ENCODE data around the gene TRDN. TPM values are rescaled to one million over a fixed set of nuclear protein-coding genes. Genes with fewer than 3 reads are reported as not detected.
"Not testable (repeated sequence)": the region's sequence is repeated elsewhere in the genome, so short reads cannot be mapped to it uniquely, and the experiment has no call there.

TRDN gene
- total RNA-seq, 1 donor from 2014 or later: 370 TPM

DNA sequence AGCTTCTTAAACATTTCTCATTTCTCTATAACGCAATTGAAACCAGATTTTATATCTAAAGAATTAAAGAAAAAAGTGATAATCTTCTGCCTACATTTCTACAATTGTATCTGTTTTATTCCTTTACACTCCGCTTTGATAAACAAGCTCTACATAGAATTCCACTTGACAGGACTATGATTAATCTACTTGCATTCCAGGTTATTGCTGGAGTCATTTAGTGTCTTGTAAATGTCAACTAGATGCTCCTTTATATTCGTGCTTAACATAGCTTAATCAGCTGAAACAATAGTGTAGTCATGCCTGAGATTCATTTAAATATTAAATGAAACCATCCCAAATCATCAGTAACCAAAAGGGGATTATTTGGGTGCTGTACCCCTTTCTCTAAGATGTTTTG, 284.0 kb downstream of the TRDN start:
- ATAC-seq (ENCODE audit: poor library complexity): no peak
- DNase-seq: no peak
- intact Hi-C loops (cut with DNase I): no loop called here

DNA sequence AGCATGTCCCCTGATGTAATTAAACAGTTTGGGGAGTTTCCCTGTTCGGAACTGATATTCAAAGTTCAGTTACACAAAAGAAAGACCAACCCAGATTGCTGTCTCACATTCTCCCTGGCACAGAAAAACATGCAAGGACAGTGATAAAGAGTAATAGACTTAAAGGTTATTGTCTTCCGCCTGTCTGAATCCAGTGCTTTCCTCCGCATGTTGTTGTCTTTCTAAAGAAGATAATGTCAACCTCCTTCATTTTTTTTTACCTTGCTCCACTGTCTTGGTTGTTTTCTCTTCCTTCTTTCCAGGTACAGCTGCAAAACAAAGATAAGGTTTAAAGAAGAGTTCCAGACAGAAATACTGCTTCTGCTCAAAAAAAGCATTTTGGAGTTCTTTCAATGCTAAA, 284.5 kb downstream of the TRDN start:
- intact Hi-C loops (cut with DNase I): no loop called here
- ATAC-seq (ENCODE audit: poor library complexity): no peak

DNA sequence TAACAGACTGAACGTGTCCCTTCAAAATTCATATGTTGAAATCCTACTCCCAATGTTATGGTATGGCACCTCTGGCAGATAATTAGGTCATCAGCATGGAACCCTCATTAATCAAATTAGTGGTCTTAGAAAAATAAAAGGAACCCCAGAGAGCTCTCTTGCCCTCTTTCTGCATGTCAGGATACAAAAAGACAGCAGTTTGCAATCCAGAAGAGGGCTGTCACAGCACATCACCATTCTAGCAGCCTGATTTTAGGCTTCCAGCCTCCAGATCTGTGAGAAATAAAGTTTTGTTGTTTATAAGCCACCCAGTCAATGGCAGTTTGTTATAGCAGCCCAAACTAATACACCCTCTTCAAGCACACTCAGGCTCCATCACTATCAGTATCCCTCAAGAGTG, 292.9 kb downstream of the TRDN start:
- intact Hi-C loops (cut with DNase I): no loop called here
- ATAC-seq (ENCODE audit: poor library complexity) (no peak), DNase-seq (no peak)

More for the DNA sequence above, 284.5 kb downstream of the TRDN start:
- no peak for DNase-seq

DNA sequence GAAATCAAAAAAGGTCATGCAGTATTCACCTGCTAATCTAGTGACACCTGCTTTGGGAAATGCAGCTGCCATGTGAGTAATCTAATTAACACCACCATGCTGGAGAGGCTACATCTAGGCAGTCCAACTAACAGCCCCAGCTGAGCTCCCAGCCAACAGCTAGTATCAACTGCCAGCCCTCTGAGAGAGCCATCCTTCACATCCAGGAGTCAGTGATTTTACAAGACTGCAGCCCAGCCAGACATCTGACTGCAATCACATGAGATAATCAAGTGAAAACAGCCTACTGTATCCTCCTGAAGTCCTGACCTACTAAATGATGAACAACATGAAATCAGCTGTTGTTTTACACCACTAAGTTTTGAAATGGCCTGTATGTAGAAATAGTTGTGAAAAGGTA, 298.4 kb downstream of the TRDN start:
- DNase-seq (no peak), ATAC-seq (ENCODE audit: poor library complexity) (no peak)
- intact Hi-C loops (cut with DNase I): no loop called here

DNA sequence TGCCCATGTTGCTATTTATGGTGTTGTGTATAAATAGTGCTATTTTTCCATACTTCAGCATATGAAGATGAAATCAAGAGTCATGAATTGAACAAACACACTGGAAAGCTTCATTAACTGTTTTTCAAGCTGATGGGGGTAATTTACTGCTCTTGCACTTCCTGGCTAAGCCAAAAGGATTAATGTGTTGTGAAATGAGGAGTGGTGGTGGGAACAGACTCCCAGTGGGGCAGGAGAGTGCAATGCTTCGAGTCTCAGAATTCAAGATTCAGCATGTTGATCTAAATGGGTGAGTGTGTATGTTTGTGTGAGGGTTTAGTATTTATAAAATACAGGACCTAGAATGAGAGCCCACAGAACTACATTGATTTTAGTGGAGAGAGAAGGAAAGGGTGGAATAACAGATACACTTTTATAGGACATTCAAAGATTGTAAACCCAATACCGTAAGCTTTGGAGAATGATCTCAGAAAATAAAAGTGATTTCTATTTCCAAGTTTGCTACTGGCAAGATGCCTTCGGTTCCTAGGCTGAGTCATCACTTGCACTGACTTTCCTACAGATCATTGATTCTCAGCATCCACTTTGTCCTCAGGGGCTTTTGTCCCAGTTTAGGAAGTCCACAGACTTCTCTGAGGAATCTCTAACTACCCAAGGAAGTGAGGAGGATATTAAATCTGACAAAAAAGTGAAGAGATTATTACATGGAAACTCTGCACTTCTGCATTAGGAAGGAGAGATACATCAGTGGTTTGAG, 303.6 kb downstream of the TRDN start:
- intact Hi-C loops (cut with DNase I): no loop called here
- ATAC-seq (ENCODE audit: poor library complexity) (no peak), DNase-seq (no peak)

DNA sequence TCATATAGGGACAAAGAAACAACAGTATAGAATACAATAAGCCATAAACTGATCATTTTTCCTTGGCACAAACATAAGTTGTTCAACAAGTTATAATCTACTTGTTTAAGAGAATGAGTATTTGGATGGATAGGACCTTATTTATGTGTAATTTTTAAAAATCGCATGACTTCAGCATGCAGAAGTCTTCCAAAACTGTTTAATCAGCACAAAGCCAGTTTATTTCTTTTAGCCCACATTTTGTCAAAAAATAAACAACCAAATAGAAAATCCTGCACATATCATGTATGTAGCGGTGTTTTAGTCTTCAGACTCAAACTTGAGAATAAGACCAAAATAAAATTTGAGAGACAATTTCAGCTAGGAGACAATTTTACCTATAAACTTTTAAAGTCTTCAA, 304.7 kb downstream of the TRDN start:
- intact Hi-C loops (cut with DNase I): no loop called here
- DNase-seq (no peak), ATAC-seq (ENCODE audit: poor library complexity) (no peak)

DNA sequence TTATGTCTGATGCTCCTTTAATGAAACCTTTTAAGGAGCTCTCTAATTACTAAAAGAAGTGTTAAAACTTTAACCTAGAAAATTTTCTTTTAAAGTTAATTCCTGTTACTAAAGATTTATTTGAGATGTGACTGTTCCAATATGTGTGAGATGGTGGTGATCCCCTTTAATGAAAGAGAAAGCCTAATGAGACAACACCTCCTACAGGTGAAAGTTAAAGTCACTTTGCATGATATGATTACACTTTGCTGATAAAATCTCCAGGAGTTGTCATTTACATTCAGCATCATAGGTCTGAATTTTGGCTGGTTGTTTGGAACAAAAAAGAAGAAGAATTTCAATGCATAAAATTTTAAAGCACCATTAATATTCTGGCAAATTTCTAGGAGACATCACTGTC, 307.4 kb downstream of the TRDN start:
- intact Hi-C loops (cut with DNase I): no loop called here
- no peak for ATAC-seq (ENCODE audit: poor library complexity)
- no peak for DNase-seq

DNA sequence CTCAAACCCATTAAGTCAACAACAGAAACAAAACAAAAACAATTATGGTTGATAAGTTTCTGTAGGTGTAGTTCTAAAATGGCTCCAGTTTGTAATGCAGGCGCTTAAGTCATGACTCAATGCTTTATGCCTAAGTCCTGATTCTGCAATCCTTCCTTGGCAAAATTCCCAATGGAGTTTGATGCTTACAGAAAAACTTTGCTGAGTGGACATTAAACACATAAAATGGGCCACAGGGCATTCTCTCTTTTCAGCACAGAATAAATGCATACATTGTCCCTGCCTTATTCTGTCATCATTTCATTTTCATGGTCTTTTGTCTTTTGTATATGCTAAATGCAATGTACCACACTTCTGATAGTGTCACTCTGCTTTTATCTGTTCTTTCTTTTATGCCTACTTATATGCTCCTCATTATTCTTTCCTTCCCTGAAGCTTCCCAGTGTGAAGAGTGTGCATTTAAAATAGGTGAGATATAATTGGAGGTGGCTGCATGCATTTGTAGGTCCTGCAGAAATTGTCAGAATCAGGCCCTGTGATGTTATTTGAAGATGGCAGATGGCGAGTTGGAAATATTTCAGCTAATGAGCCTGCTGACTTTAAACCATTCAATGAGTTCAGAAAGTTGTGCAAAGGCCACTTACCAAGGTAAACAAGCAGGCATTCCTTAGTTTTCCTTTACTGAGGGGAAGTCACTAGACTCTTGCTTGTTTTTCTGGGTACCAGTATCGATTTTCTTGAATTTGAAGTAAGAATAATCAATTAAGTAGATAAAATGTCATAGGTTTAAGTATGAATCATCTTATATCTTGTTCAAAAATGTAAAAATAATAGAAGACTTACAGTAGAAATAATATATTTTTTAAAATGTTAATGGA, 313.1 kb downstream of the TRDN start:
- intact Hi-C loops (cut with DNase I): no loop called here
- ATAC-seq (ENCODE audit: poor library complexity) (no peak), DNase-seq (no peak)

DNA sequence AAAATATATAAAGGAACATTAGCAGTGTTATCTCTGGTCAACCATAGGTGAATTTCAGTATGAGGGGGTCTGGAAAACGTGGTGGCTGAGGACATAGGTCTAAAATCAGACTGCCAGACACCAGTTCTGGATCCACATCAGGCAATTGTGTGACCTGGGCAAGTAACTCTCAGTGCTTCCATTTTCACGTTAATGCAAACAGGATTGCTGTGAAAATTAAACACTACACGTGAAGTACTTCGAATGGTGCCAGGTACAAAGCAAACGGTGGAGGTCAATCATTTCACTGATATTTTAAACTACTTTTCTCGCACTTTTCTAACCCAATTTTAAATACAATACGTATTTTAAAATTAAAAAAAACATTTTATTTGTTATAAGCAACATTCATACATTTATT, 315.7 kb downstream of the TRDN start:
- no peak for DNase-seq
- ATAC-seq (ENCODE audit: poor library complexity): no peak
- intact Hi-C loops (cut with DNase I): no loop called here

DNA sequence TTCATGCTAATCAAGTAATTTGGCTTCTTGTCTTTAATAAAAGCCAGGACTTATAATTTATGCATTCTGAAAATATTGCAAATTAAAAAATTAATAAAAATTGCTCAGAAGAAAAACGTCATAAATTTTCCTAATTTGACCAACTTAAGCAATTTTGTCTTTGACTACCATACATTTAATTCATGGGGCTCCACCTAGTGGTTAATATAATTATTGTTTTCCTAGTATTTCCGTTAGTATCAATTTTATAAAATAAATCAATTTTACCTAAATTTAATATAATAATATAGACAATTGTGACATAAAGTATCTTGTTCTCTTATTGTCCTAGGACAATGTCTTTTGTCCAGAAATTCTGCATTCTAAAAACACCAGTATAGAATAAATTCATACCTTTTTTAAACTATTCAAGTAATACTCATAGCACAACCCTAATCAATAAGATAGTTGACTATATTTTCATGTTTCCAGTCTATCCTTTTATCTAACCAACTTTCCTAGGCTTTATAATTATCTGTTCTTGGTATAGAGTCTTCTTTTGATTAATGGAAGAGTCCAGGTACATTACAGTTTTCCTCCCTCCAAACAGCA, 319.9 kb downstream of the TRDN start:
- intact Hi-C loops (cut with DNase I): loop anchor here (5.0 kb wide), 1 partner anchor 450 kb away; no protein-coding TSS in a partner anchor
- DNase-seq (no peak), ATAC-seq (ENCODE audit: poor library complexity) (no peak)

DNA sequence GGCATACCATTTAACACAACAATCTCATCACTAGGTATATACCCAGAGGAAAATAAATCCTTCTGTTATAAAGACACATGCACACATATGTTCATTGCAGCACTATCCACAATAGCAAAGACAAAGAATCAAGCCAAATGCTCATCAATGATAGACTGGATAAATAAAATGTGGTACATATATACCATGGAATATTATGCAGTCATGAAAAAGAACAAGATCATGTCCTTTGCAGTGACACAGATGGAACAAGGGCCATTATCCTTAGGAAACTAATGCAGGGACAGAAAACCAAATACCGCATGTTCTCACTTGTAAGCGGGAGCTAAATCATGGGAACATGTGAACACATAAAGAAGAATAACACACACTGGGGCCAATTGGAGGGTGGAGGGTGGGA, 322.3 kb downstream of the TRDN start:
- DNase-seq; intact Hi-C loops (cut with DNase I); ATAC-seq (ENCODE audit: poor library complexity): not testable (repeated sequence)

DNA sequence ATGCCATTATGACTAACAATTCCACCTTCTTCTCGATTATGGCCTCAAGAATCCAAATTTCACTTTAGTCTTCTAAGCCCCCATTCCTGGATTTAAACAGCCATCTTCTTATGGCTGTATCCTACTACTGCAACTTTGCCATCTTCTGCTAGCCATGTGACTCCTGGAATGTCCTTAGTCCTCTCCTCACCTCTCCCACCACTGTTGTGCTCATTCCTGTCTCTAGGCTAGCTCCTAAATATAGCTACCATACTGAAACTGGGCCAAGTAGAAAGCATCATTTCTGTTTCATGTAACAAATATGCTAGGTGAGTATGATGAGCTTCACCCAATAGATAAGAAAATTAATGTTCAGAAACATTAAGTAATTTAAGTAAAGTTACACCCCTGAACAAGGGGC, 327.6 kb downstream of the TRDN start:
- ATAC-seq (ENCODE audit: poor library complexity) (peak; percentile 74), DNase-seq (no peak)
- intact Hi-C loops (cut with DNase I): no loop called here

DNA sequence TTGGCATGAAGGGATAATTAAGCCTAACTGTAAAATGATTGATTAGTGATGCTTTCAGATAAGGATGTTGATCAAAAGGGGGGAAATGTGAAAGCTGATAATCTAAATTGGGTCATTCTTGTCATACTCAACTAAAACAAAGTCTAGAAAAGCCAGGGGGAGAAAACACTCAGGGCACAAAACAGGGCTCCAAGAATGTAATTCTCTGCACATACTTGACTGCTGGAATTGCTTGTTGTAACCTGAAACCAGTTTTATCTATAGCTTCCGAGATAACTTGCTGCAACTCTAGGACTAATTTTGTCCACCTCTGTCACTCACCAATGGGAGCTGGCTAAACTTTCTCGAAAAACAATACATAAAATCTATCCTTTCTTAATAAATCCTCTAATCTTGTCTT, 330.4 kb downstream of the TRDN start:
- intact Hi-C loops (cut with DNase I): no loop called here
- ATAC-seq (ENCODE audit: poor library complexity) (peak; percentile 77), DNase-seq (no peak)

DNA sequence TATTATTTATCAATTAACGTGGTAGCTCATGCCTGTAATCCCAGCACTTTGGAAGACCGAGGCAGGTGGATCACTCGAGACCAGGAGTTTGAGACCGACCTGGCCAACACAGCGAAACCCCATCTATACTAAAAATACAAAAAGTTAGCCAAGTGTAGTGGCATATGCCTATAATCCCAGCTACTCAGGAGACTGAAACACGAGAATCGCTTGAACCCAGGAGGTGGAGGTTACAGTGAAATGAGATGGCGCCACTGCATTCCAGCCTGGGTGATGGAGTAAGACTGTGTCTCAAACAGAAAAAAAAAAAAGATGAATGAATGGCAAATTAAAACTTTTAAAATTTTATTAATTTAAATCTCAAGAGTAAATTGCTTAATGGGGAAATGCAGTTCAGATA, 341.1 kb downstream of the TRDN start:
- ATAC-seq (ENCODE audit: poor library complexity) (no peak), DNase-seq (no peak)
- intact Hi-C loops (cut with DNase I): no loop called here

DNA sequence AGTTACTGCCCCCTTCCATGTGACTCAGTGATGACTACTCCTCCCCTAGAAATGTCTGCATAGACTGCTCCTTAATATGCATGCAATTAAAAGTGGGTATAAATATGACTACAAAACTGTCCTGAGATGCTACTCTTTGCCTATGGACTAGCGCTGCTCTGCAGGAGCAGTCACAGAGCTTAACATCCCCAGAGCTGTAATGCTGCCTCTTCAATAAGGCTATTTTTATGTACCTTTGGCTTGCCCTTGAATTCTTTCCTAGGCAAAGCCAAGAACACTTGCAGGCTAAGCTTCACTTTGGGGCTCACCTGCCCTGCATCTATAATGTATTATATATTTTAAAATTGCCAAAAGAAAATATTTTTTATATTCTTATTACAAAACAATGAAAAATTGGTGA, 341.6 kb downstream of the TRDN start:
- DNase-seq: no peak
- peak; percentile 77 for ATAC-seq (ENCODE audit: poor library complexity)
- intact Hi-C loops (cut with DNase I): no loop called here

DNA sequence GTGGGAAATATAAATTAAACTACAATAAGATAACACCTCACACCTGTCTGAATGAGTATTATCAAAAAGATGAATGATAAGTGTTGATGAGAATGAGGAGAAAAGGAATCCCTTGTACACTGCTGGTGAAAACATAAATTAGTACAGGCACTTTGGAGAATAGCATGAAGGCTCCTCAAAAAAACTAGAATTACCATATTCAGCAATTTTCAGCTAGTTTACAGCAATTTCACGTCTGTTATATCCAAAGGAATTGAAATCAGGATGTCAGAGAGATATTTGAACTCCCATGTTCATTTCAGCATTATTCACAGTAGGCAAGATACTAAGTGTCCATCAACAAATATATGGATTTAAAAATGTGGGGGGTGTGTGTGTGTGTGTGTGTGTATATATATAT, 348.1 kb downstream of the TRDN start:
- intact Hi-C loops (cut with DNase I): no loop called here
- DNase-seq: no peak
- no peak for ATAC-seq (ENCODE audit: poor library complexity)

DNA sequence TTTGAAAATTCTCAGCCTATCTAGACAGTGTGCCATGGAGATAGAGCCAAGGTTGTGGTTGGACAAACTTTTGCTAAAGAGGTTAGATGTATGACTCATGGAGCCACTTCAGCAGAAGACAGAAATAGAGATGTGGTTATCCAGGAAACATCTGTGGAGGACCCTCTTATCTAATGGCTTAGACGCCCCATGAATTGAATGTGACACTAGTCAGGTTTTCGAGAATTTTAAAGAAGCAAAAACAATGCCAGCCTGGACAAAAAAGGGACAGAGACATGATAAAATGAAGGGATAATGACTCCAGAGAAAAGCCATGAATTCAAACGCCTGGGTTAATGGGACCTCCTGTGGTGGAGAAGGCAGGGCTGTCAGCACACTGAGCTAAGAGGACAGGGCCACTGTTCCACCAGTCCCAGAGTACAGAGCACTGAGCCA, 360.2 kb downstream of the TRDN start:
- DNase-seq (no peak), ATAC-seq (ENCODE audit: poor library complexity) (no peak)
- intact Hi-C loops (cut with DNase I): no loop called here

DNA sequence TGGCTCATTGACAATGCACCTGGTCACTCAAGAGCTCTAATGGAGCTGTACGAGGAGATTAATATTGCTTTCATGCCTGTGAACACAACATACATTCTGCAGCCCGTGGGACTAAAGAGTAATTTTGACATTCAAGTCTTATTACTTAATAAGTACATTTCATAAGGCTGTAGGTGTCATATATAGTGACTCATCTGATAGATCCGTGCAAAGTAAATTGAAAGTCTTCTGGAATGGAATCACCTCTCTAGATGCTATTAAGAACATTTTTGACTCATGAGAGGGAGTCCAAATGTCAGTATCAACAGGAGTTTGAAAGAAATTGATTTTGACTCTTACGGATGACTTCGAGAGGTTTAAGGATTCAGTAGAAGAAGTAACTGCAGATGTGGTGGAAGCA, 372.8 kb downstream of the TRDN start:
- intact Hi-C loops (cut with DNase I): no loop called here
- ATAC-seq (ENCODE audit: poor library complexity) (no peak), DNase-seq (no peak)

DNA sequence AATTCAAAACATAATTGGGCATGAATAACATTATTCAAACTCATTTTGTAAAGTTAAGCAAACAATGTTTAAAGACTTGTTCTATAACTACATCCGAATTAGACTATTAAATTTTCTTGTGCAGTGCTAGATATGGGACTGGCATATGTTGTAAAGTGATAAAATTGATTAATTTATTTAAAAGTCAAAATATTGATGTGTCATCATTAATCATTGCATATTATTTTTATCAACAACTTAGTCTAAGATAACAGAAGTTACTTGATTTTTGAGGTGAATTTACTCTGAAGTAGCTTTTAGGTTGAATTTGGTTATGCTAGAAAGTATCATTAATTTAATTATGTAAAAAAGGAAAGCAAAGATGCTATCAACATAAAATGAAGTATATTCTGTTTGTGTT, 396.1 kb downstream of the TRDN start:
- ATAC-seq (ENCODE audit: poor library complexity): no peak
- intact Hi-C loops (cut with DNase I): no loop called here
- DNase-seq: no peak

DNA sequence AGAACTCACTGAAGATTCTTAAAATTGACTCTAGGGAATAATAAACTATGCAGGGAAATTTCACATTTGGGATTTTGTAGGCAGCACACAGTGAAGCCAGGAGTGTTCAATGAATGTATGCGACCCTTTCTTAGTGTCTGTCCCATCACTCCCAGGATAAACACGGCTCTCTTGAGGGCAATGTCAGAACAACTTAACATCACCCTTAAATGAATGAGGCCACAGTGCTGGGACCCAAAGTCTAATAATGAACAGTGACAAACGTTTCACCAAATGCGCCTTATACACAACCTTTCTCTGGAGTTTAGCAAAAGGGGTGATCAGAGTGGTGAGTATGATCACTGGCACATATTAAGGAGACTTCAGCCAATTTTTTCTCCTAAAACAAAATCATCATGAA, 403.4 kb downstream of the TRDN start:
- DNase-seq (no peak), ATAC-seq (ENCODE audit: poor library complexity) (no peak)
- intact Hi-C loops (cut with DNase I): no loop called here

Measured in Right ventricle myocardium superior (tissue), 1 donor.